ENCODE results near the gene INTS1.

INTS1 gene

GRCh38 chr7:1514407-1514806 is 10.2 kb upstream of the INTS1 start:
- H3K36me3 Mint-ChIP-seq (ENCODE audit: low read depth) = peaks cover 1% of the 10 kb centered on the region

GRCh38 chr7:1513657-1514095 is 9.5 kb upstream of the INTS1 start:
- Mint-ChIP-seq H3K36me3 (ENCODE audit: low read depth) (no peaks in the 10 kb centered on the region), H3K9me3 (no peaks in the 10 kb centered on the region), H3K4me3 (no peak overlapping the region), H3K4me1 (ENCODE audit: low read depth) (peaks cover 3% of the 10 kb centered on the region), H3K27me3 (ENCODE audit: low read depth) (no peaks in the 10 kb centered on the region), H3K27ac (no peak overlapping the region)
- DNase-seq (ENCODE audit: low spot score) = no peak

More at GRCh38 chr7:1514407-1514806, 10.2 kb upstream of the INTS1 start:
- H3K9me3 Mint-ChIP-seq = peaks cover 5% of the 10 kb centered on the region
- H3K27ac Mint-ChIP-seq = no peak overlapping the region
- H3K27me3 Mint-ChIP-seq (ENCODE audit: low read depth) = no peaks in the 10 kb centered on the region
- DNase-seq (ENCODE audit: low spot score) = no peak
- H3K4me1 Mint-ChIP-seq (ENCODE audit: low read depth) = peaks cover 3% of the 10 kb centered on the region
- no peak overlapping the region for H3K4me3 Mint-ChIP-seq

GRCh38 chr7:1512781-1513656 is 8.8 kb upstream of the INTS1 start:
- DNase-seq (ENCODE audit: low spot score) = no peak
- Mint-ChIP-seq H3K9me3 (no peaks in the 10 kb centered on the region), H3K36me3 (ENCODE audit: low read depth) (no peaks in the 10 kb centered on the region), H3K4me3 (no peak overlapping the region), H3K27me3 (ENCODE audit: low read depth) (no peaks in the 10 kb centered on the region), H3K27ac (no peak overlapping the region), H3K4me1 (ENCODE audit: low read depth) (peaks cover 8% of the 10 kb centered on the region)

- no peaks in the 10 kb centered on the region for H3K27me3 Mint-ChIP-seq (ENCODE audit: low read depth)
- no peak for DNase-seq (ENCODE audit: low spot score)
- peaks cover 12% of the 10 kb centered on the region for H3K4me1 Mint-ChIP-seq (ENCODE audit: low read depth)
- H3K27ac Mint-ChIP-seq = no peak overlapping the region
- no peak overlapping the region for H3K4me3 Mint-ChIP-seq
- H3K9me3 Mint-ChIP-seq = no peaks in the 10 kb centered on the region
- H3K36me3 Mint-ChIP-seq (ENCODE audit: low read depth) = no peaks in the 10 kb centered on the region
Observed at GRCh38 chr7:1511444-1512422, 7.5 kb upstream of the INTS1 start.

- H3K4me3 Mint-ChIP-seq = no peak overlapping the region
- H3K27ac Mint-ChIP-seq = no peak overlapping the region
- H3K4me1 Mint-ChIP-seq (ENCODE audit: low read depth) = peaks cover 14% of the 10 kb centered on the region
- no peaks in the 10 kb centered on the region for H3K27me3 Mint-ChIP-seq (ENCODE audit: low read depth)
- no peaks in the 10 kb centered on the region for H3K36me3 Mint-ChIP-seq (ENCODE audit: low read depth)
- no peaks in the 10 kb centered on the region for H3K9me3 Mint-ChIP-seq
- no peak for DNase-seq (ENCODE audit: low spot score)
Observed at GRCh38 chr7:1510780-1511154, 6.6 kb upstream of the INTS1 start.

- Mint-ChIP-seq H3K36me3 (ENCODE audit: low read depth) (no peaks in the 10 kb centered on the region), H3K4me1 (ENCODE audit: low read depth) (peaks cover 16% of the 10 kb centered on the region), H3K4me3 (no peak overlapping the region), H3K27me3 (ENCODE audit: low read depth) (no peaks in the 10 kb centered on the region), H3K9me3 (no peaks in the 10 kb centered on the region), H3K27ac (no peak overlapping the region)
- no peak for DNase-seq (ENCODE audit: low spot score)
Observed at GRCh38 chr7:1509226-1509625, 5.0 kb upstream of the INTS1 start.

GRCh38 chr7:1508277-1508758 is 4.1 kb upstream of the INTS1 start:
- Mint-ChIP-seq H3K36me3 (ENCODE audit: low read depth) (no peaks in the 10 kb centered on the region), H3K27ac (peak overlapping the region; percentile 24), H3K4me1 (ENCODE audit: low read depth) (peaks cover 15% of the 10 kb centered on the region), H3K9me3 (no peaks in the 10 kb centered on the region), H3K4me3 (peak overlapping the region; percentile 25), H3K27me3 (ENCODE audit: low read depth) (no peaks in the 10 kb centered on the region)
- no peak for DNase-seq (ENCODE audit: low spot score)

GRCh38 chr7:1505731-1506550 is 1.8 kb upstream of the INTS1 start:
- no peaks in the 10 kb centered on the region for H3K9me3 Mint-ChIP-seq
- H3K4me1 Mint-ChIP-seq (ENCODE audit: low read depth) = peaks cover 24% of the 10 kb centered on the region
- H3K4me3 Mint-ChIP-seq = peak overlapping the region; percentile 70
- no peaks in the 10 kb centered on the region for H3K27me3 Mint-ChIP-seq (ENCODE audit: low read depth)
- DNase-seq (ENCODE audit: low spot score) = no peak
- H3K36me3 Mint-ChIP-seq (ENCODE audit: low read depth) = peaks cover 11% of the 10 kb centered on the region
- peak overlapping the region; percentile 62 for H3K27ac Mint-ChIP-seq

GRCh38 chr7:1503390-1503789 is 799 bp downstream of the INTS1 start:
- peaks cover 18% of the 10 kb centered on the region for H3K36me3 Mint-ChIP-seq (ENCODE audit: low read depth)
- H3K27me3 Mint-ChIP-seq (ENCODE audit: low read depth) = no peaks in the 10 kb centered on the region
- H3K9me3 Mint-ChIP-seq = no peaks in the 10 kb centered on the region
- DNase-seq (ENCODE audit: low spot score) = no peak
- peak overlapping the region; percentile 88 for H3K4me3 Mint-ChIP-seq
- peak overlapping the region; percentile 62 for H3K27ac Mint-ChIP-seq
- H3K4me1 Mint-ChIP-seq (ENCODE audit: low read depth) = peaks cover 22% of the 10 kb centered on the region

- no peaks in the 10 kb centered on the region for H3K27me3 Mint-ChIP-seq (ENCODE audit: low read depth)
Observed at GRCh38 chr7:1502845-1503244, 1.3 kb downstream of the INTS1 start.

GRCh38 chr7:1501487-1502270 is 2.5 kb downstream of the INTS1 start:
- no peaks in the 10 kb centered on the region for H3K27me3 Mint-ChIP-seq (ENCODE audit: low read depth)
- peaks cover 15% of the 10 kb centered on the region for H3K4me1 Mint-ChIP-seq (ENCODE audit: low read depth)
- peaks cover 18% of the 10 kb centered on the region for H3K36me3 Mint-ChIP-seq (ENCODE audit: low read depth)
- H3K4me3 Mint-ChIP-seq = peak overlapping the region; percentile 88
- no peak for DNase-seq (ENCODE audit: low spot score)
- no peak overlapping the region for H3K27ac Mint-ChIP-seq
- H3K9me3 Mint-ChIP-seq = no peaks in the 10 kb centered on the region

More at GRCh38 chr7:1502845-1503244, 1.3 kb downstream of the INTS1 start:
- Mint-ChIP-seq H3K4me3 (peak overlapping the region; percentile 88), H3K36me3 (ENCODE audit: low read depth) (peaks cover 18% of the 10 kb centered on the region), H3K9me3 (no peaks in the 10 kb centered on the region), H3K27ac (peak overlapping the region; percentile 62), H3K4me1 (ENCODE audit: low read depth) (peaks cover 19% of the 10 kb centered on the region)
- no peak for DNase-seq (ENCODE audit: low spot score)

GRCh38 chr7:1500064-1500807 is 4.0 kb downstream of the INTS1 start:
- H3K9me3 Mint-ChIP-seq = no peaks in the 10 kb centered on the region

More at GRCh38 chr7:1500064-1500807, 4.0 kb downstream of the INTS1 start:
- no peak for DNase-seq (ENCODE audit: low spot score)
- no peak overlapping the region for H3K4me3 Mint-ChIP-seq
- no peaks in the 10 kb centered on the region for H3K27me3 Mint-ChIP-seq (ENCODE audit: low read depth)
- peaks cover 18% of the 10 kb centered on the region for H3K36me3 Mint-ChIP-seq (ENCODE audit: low read depth)
- H3K27ac Mint-ChIP-seq = peak overlapping the region; percentile 41
- peaks cover 11% of the 10 kb centered on the region for H3K4me1 Mint-ChIP-seq (ENCODE audit: low read depth)
